Neural progenitor cell (in vitro differentiated cells): ENCODE results near the gene CLCA4.

ENCODE experiments used
- CTCF ChIP-seq: fragments of 200-600 bp; sonication (generic); IDR thresholded peaks from 2 replicates; pipeline ENCODE4 v1.5.1; 2017; ENCODE audit warnings: antibody characterized with exemption, mild to moderate bottlenecking
- EZH2 ChIP-seq: fragments of 200-600 bp; sonication (generic); IDR thresholded peaks from 2 replicates; pipeline ENCODE4 v1.6.1; 2017; ENCODE audit warnings: antibody characterized with exemption, mild to moderate bottlenecking, moderate library complexity
- EZH2phosphoT487 ChIP-seq: fragments of 200-600 bp; sonication (generic); IDR thresholded peaks from 2 replicates; pipeline ENCODE4 v1.6.1; 2017; ENCODE audit warnings: antibody characterized with exemption

GRCh38 chr1:86573763-86574484 lies 27.0 kb downstream of the CLCA4 start:
- TF ChIP-seq CTCF = no peak
- TF ChIP-seq EZH2phosphoT487 = no peak
- TF ChIP-seq EZH2 = no peak
